Thyroid gland (tissue), 4 donors: ENCODE data around the gene CCDC14. TPM values are rescaled to one million over a fixed set of nuclear protein-coding genes. Genes with fewer than 3 reads are reported as not detected.

Experiments used
- DNase-seq, 2 donors: peaks; one replicate each; pipeline ENCODE4 v3.0.0-alpha.2; 2019
- H3K27ac ChIP-seq, 3 donors: fragments of 200-600 bp; sonication (generic); 1 replicate in 2 of 3; 2 replicates in 1 of 3; pipeline ENCODE4 v1.5.1; 2016 to 2019; ENCODE audit warnings: mild to moderate bottlenecking in 1 of 3, moderate library complexity in 1 of 3
- H3K27me3 ChIP-seq: fragments of 200-600 bp; sonication (generic); one replicate; pipeline ENCODE4 v1.5.1; 2019
- H3K36me3 ChIP-seq, 2 donors: fragments of 200-600 bp; sonication (generic); one replicate each; pipeline ENCODE4 v1.5.1; 2016 to 2019
- H3K4me1 ChIP-seq, 2 donors: fragments of 200-600 bp; sonication (generic); one replicate each; pipeline ENCODE4 v1.5.1; 2017 to 2019
- H3K4me3 ChIP-seq, 3 donors: fragments of 200-600 bp; sonication (generic); replicated peaks in 1 of 3; 1 replicate in 2 of 3; 2 replicates in 1 of 3; pipeline ENCODE4 v1.5.1; 2016; ENCODE audit warnings: mild to moderate bottlenecking in 1 of 3
- H3K9me3 ChIP-seq: fragments of 200-600 bp; sonication (generic); one replicate; pipeline ENCODE4 v1.5.1; 2017
- CTCF ChIP-seq, 6 experiments: fragments of 200-600 bp in 3 of 6; fragments of 450-650 bp in 3 of 6; sonication (generic) in 3 of 6; IDR thresholded peaks; one replicate each; pipeline ENCODE4 v1.5.1; 2016 to 2019; ENCODE audit warnings: antibody characterized with exemption in 6 of 6, mild to moderate bottlenecking in 2 of 6, inconsistent platforms in 1 of 6, moderate library complexity in 1 of 6
- POLR2A ChIP-seq, 2 donors: fragments of 450-650 bp; IDR thresholded peaks; one replicate each; pipeline ENCODE4 v1.6.1; 2017; ENCODE audit warnings: antibody characterized with exemption in 2 of 2, mild to moderate bottlenecking in 2 of 2, moderate library complexity in 1 of 2
- WGBS, 2 donors: methylation state at CpG; one replicate each; pipeline ENCODE4 v1.1.5; 2017; 5-methylcytosine and 5-hydroxymethylcytosine counted together
- intact Hi-C: fragments of 100-400 bp; cut with DNase I; formaldehyde crosslinking; loops from one replicate; pipeline ENCODE4 v1.15.1; 2023
- total RNA-seq, 4 donors: library from RNA; depleted of rRNA; stranded (reverse); fragments of >200 nt; gene quantifications; one replicate each; pipeline ENCODE4 v1.2.3, GENCODE V29; 2016

The CCDC14 gene
- total RNA-seq, 4 donors from 2014 or later: 22.2 to 46.6 (median 30.9) TPM

GRCh38 chr3:123948449-123948848 lies 12.6 kb downstream of the CCDC14 start:
- Histone ChIP-seq H3K27me3 (no peaks in the 10 kb centered on the region), H3K4me1 (no peaks in the 10 kb centered on the region), H3K27ac (no peak overlapping the region), H3K9me3 (no peaks in the 10 kb centered on the region), H3K4me3 (no peak overlapping the region), H3K36me3 (peaks cover 0 to 8% of the 10 kb centered on the region in 2 donors)
- TF ChIP-seq POLR2A (IDR thresholded peaks at IDR 0.05) (no peak), CTCF (IDR thresholded peaks at IDR 0.05) (no peak)
- DNase-seq: no peak
- 97 to 99% methylated on average over 9 of the region's 9 CpGs for WGBS, 2 donors
- intact Hi-C loops: no loop called here

DNA sequence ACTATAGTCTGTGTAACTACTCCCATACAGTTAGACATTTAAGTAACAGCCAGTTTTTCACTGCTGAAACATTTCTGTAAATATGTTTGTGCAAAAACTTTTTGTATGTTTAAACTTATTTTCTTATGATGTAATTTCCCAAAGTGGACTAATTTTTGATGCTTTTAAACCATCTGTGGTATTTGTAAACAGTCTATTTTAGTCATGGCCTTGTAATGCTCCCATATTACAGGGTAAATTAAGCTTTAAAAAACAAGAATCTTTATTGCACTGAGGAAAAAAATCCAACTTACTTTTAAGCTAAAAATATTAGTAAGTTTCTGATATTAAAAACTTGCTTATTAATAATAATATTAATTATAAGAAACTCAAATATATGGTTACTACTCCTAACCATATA lies 13.5 kb downstream of the CCDC14 start:
- no peak for DNase-seq
- Histone ChIP-seq H3K4me1 (no peaks in the 10 kb centered on the region), H3K27me3 (no peaks in the 10 kb centered on the region), H3K36me3 (peaks cover 0 to 8% of the 10 kb centered on the region in 2 donors), H3K9me3 (no peaks in the 10 kb centered on the region), H3K4me3 (no peak overlapping the region), H3K27ac (no peak overlapping the region)
- no peak for TF ChIP-seq POLR2A (IDR thresholded peaks at IDR 0.05)
- no peak for TF ChIP-seq CTCF (IDR thresholded peaks at IDR 0.05)
- intact Hi-C loops: no loop called here

DNA sequence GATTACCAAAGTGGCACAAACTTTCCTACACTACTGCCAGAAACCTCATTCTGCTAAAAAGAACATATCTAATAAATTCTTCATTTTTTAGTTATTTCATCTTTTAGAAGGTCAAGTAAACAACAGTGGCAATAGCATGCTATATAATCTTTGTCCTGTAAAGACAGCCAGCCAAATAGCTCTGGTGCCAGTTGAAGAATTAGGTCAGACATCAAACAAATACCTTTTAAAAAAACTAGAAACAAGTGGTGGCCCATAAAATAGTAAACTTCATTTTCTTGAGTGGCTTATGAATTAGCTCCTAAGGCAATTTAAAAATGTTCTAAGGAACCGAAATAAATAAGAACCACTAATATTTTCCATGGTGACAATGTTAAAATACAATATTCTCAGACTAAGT lies 19.5 kb downstream of the CCDC14 start:
- no peaks in the 10 kb centered on the region for H3K9me3 ChIP-seq
- H3K27ac ChIP-seq: no peak overlapping the region
- H3K4me3 ChIP-seq: no peak overlapping the region
- H3K36me3 ChIP-seq: peaks cover 0 to 8% of the 10 kb centered on the region in 2 donors
- H3K27me3 ChIP-seq: no peaks in the 10 kb centered on the region
- H3K4me1 ChIP-seq: no peaks in the 10 kb centered on the region
- WGBS, 2 donors: 83 to 86% methylated on average over 1 of the region's 1 CpG
- TF ChIP-seq POLR2A (IDR thresholded peaks at IDR 0.05) (no peak), CTCF (IDR thresholded peaks at IDR 0.05) (no peak)
- intact Hi-C loops: no loop called here
- no peak for DNase-seq

DNA sequence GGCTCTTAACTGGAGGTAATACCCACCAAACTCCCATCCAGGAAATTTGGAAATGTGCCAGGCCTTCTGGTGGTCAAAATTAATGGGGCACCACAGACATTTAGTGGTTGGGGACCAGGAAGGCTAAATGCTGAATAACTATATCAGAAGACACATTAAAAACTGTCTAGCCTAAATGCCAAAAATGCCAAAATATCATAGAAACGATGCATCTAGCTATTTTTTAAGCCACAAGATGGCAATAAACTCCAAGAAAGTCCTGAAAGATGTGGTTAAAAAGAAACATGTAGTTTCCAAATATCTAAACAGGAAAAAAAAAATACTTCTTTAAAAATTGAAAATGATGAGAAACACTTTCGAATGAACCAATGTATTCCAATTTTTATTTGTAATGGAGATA lies 19.9 kb downstream of the CCDC14 start:
- WGBS, 2 donors: 68 to 73% methylated on average over 2 of the region's 2 CpGs
- Histone ChIP-seq H3K27ac (no peak overlapping the region), H3K4me1 (no peaks in the 10 kb centered on the region)

GRCh38 chr3:123939706-123940105 lies 21.3 kb downstream of the CCDC14 start:
- Histone ChIP-seq H3K27ac (no peak overlapping the region), H3K4me1 (no peaks in the 10 kb centered on the region), H3K36me3 (peaks cover 0 to 8% of the 10 kb centered on the region in 2 donors), H3K9me3 (no peaks in the 10 kb centered on the region), H3K27me3 (no peaks in the 10 kb centered on the region), H3K4me3 (no peak overlapping the region)
- TF ChIP-seq CTCF (IDR thresholded peaks at IDR 0.05) (no peak), POLR2A (IDR thresholded peaks at IDR 0.05) (no peak)
- DNase-seq: no peak
- WGBS, 2 donors: 97% methylated on average over 2 of the region's 2 CpGs
- intact Hi-C loops: no loop called here

More for the DNA sequence above, 19.9 kb downstream of the CCDC14 start:
- Histone ChIP-seq H3K36me3 (peaks cover 0 to 8% of the 10 kb centered on the region in 2 donors), H3K9me3 (no peaks in the 10 kb centered on the region), H3K27me3 (no peaks in the 10 kb centered on the region), H3K4me3 (no peak overlapping the region)
- intact Hi-C loops: no loop called here
- TF ChIP-seq CTCF (IDR thresholded peaks at IDR 0.05): peak in 1 of 6 experiments; percentile 8
- no peak for TF ChIP-seq POLR2A (IDR thresholded peaks at IDR 0.05)
- DNase-seq: no peak
